IMR-90 (cell line): Measurements from ENCODE around the gene MIEN1. TPM values are rescaled to one million over a fixed set of nuclear protein-coding genes. Genes with fewer than 3 reads are reported as not detected.

Experiments
- ATAC-seq: fragments of 200-7000 bp; cut with Tn5 transposase; 2 replicates; pipeline ENCODE4 v1.9.1; 2020; ENCODE audit warnings: low read depth, mild to moderate bottlenecking, moderate library complexity
- BruUV-seq: library from RNA; stranded (reverse); fragments of 400-500 nt; replicated peaks from 2 replicates; lab custom pipeline; 2021; lab: Mats Ljungman, UMichigan
- CTCF ChIA-PET: fragments of 300-600 bp; formaldehyde crosslinking; extraction: SDS; loops from one replicate; lab custom pipeline; 2021; ENCODE audit warnings: antibody characterized with exemption; lab: Yijun Ruan, JAX
- POLR2A ChIA-PET: fragments of 300-600 bp; sonication (Branson Sonifier 250); formaldehyde crosslinking; loops from one replicate; lab custom pipeline; 2022; ENCODE audit warnings: antibody characterized with exemption; ENCODE audit not compliant: unreplicated experiment; lab: Charles Lee
- DNase-seq: peaks from one replicate; pipeline ENCODE4 v3.0.0; 2013
- H2AFZ ChIP-seq: replicated peaks from 2 replicates; pipeline ENCODE3; 2013; ENCODE audit warnings: low read length, mild to moderate bottlenecking; ENCODE audit not compliant: poor library complexity
- H2AK5ac ChIP-seq: 2 replicates; pipeline ENCODE4 v1.6.1; 2013; ENCODE audit warnings: low read depth, low read length, inconsistent platforms
- H2AK9ac ChIP-seq: replicated peaks from 2 replicates; pipeline ENCODE3; 2013; ENCODE audit warnings: mild to moderate bottlenecking, low read depth, low read length, moderate library complexity; ENCODE audit not compliant: poor library complexity
- H2BK120ac ChIP-seq: 2 replicates; pipeline ENCODE4 v1.6.1; 2013; ENCODE audit warnings: low read depth, low read length, inconsistent platforms
- H2BK15ac ChIP-seq: 3 replicates; pipeline ENCODE4 v1.6.1; 2013; ENCODE audit warnings: low read depth, low read length, inconsistent platforms
- H2BK20ac ChIP-seq: 2 replicates; pipeline ENCODE4 v1.6.1; 2013; ENCODE audit warnings: low read depth, mild to moderate bottlenecking, inconsistent platforms, low read length, moderate library complexity
- H2BK5ac ChIP-seq: 2 replicates; pipeline ENCODE4 v1.6.1; 2013; ENCODE audit warnings: mild to moderate bottlenecking, low read depth, low read length, inconsistent platforms; ENCODE audit not compliant: poor library complexity, severe bottlenecking
- H3K14ac ChIP-seq: replicated peaks from 2 replicates; pipeline ENCODE4 v1.6.1; 2013; ENCODE audit warnings: low read depth, low read length, inconsistent platforms
- H3K18ac ChIP-seq: 2 replicates; pipeline ENCODE4 v1.6.1; 2013; ENCODE audit warnings: low read depth, low read length, control low read depth
- H3K23ac ChIP-seq: 2 replicates; pipeline ENCODE4 v1.6.1; 2013; ENCODE audit warnings: low read depth, low read length, inconsistent platforms
- H3K27ac ChIP-seq: 2 replicates; pipeline ENCODE4 v1.5.1; 2013; ENCODE audit warnings: mild to moderate bottlenecking, control low read depth, low read length; ENCODE audit not compliant: insufficient read depth
- H3K27me3 ChIP-seq: 2 replicates; pipeline ENCODE4 v1.6.1; 2013; ENCODE audit warnings: low read length; ENCODE audit not compliant: control insufficient read depth, insufficient read depth
- H3K36me3 ChIP-seq: 2 replicates; pipeline ENCODE4 v1.6.1; 2013; ENCODE audit warnings: low read length, mixed read lengths; ENCODE audit not compliant: control insufficient read depth, insufficient read depth
- H3K4ac ChIP-seq: 2 replicates; pipeline ENCODE4 v1.6.1; 2013; ENCODE audit warnings: low read depth, low read length, inconsistent platforms
- H3K4me1 ChIP-seq: 2 replicates; pipeline ENCODE4 v1.6.1; 2013; ENCODE audit warnings: low read length, mixed read lengths; ENCODE audit not compliant: control insufficient read depth, insufficient read depth
- H3K4me2 ChIP-seq: 2 replicates; pipeline ENCODE4 v1.6.1; 2013; ENCODE audit warnings: low read depth, mild to moderate bottlenecking, control low read depth, low read length, moderate library complexity
- H3K4me3 ChIP-seq: 2 replicates; pipeline ENCODE4 v1.5.1; 2013; ENCODE audit warnings: low read depth, mild to moderate bottlenecking, control low read depth, low read length, moderate library complexity; ENCODE audit not compliant: insufficient read depth
- H3K56ac ChIP-seq: 2 replicates; pipeline ENCODE4 v1.6.1; 2013; ENCODE audit warnings: low read length, inconsistent platforms; ENCODE audit not compliant: insufficient read depth; ENCODE audit errors: extremely low read depth
- H3K79me1 ChIP-seq, 2 experiments: 2 replicates each; pipeline ENCODE4 v1.6.1; 2013; ENCODE audit warnings: low read length in 2 of 2, inconsistent platforms in 1 of 2, low read depth in 1 of 2
- H3K9ac ChIP-seq: 2 replicates; pipeline ENCODE4 v1.6.1; 2013; ENCODE audit warnings: low read depth, low read length, control low read depth
- H3K9me1 ChIP-seq: 2 replicates; pipeline ENCODE4 v1.6.1; 2013; ENCODE audit warnings: low read length, inconsistent platforms; ENCODE audit not compliant: insufficient read depth
- H3K9me3 ChIP-seq: 2 replicates; pipeline ENCODE4 v1.6.1; 2013; ENCODE audit warnings: low read length; ENCODE audit not compliant: control insufficient read depth, insufficient read depth
- H4K20me1 ChIP-seq: 2 replicates; pipeline ENCODE4 v1.6.1; 2013; ENCODE audit warnings: low read length, inconsistent platforms; ENCODE audit not compliant: insufficient read depth
- H4K5ac ChIP-seq: 2 replicates; pipeline ENCODE4 v1.6.1; 2013; ENCODE audit warnings: mild to moderate bottlenecking, low read depth, low read length, control low read depth
- H4K8ac ChIP-seq, 2 experiments: 2 replicates each; pipeline ENCODE4 v1.6.1; 2013; ENCODE audit warnings: low read depth in 2 of 2, low read length in 2 of 2, control low read depth in 1 of 2, inconsistent platforms in 1 of 2
- H4K91ac ChIP-seq: 2 replicates; pipeline ENCODE4 v1.6.1; 2013; ENCODE audit warnings: low read depth, low read length, inconsistent platforms; ENCODE audit not compliant: insufficient read depth
- BHLHE40 ChIP-seq: fragments of 150-350 bp; IDR thresholded peaks from 2 replicates; pipeline ENCODE4 v1.6.1; 2016; ENCODE audit warnings: mild to moderate bottlenecking, low read depth, low read length
- CEBPB ChIP-seq: IDR thresholded peaks from 2 replicates; pipeline ENCODE4 v1.6.1; 2012; ENCODE audit warnings: low read depth, low read length, improper control_type of control experiment
- FOS ChIP-seq: fragments of 150-350 bp; IDR thresholded peaks from 2 replicates; pipeline ENCODE4 v1.6.1; 2016; ENCODE audit warnings: low read depth, low read length
- MAFK ChIP-seq: IDR thresholded peaks from 2 replicates; pipeline ENCODE4 v1.6.1; 2012; ENCODE audit warnings: low read depth, low read length, improper control_type of control experiment
- MXI1 ChIP-seq: IDR thresholded peaks from 2 replicates; pipeline ENCODE4 v1.6.1; 2012; ENCODE audit warnings: low read depth, mild to moderate bottlenecking, low read length, moderate library complexity, borderline replicate concordance
- NFE2L2 ChIP-seq: fragments of 150-350 bp; IDR thresholded peaks from 2 replicates; pipeline ENCODE4 v1.6.1; 2016; ENCODE audit warnings: low read depth, mild to moderate bottlenecking, low read length
- RAD21 ChIP-seq: IDR thresholded peaks from 2 replicates; pipeline ENCODE4 v1.6.1; 2012; ENCODE audit warnings: low read length, improper control_type of control experiment
- RCOR1 ChIP-seq: IDR thresholded peaks from 2 replicates; pipeline ENCODE4 v1.6.1; 2012; ENCODE audit warnings: mild to moderate bottlenecking, low read length, improper control_type of control experiment; ENCODE audit not compliant: insufficient replicate concordance
- RFX5 ChIP-seq: IDR thresholded peaks from 2 replicates; pipeline ENCODE4 v1.8.0; 2012; ENCODE audit warnings: low read depth, mild to moderate bottlenecking, low read length, moderate library complexity
- SMC3 ChIP-seq: fragments of 150-350 bp; IDR thresholded peaks from 2 replicates; pipeline ENCODE4 v1.6.1; 2016; ENCODE audit warnings: low read depth, mild to moderate bottlenecking, antibody characterized with exemption, low read length, moderate library complexity
- WGBS, 2 experiments: methylation state at CpG; one replicate each; pipeline versions ENCODE4 v1.1.5 to v1.1.7; 2013; ENCODE audit warnings: missing lambda C conversion rate in 2 of 2; ENCODE audit not compliant: insufficient read length in 1 of 2; ENCODE audit errors: extremely low coverage in 2 of 2; 5-methylcytosine and 5-hydroxymethylcytosine counted together
- dilution Hi-C: fragments of 300-500 bp; cut with HindIII; formaldehyde crosslinking; loops from one replicate; pipeline ENCODE4 v1.14.3; 2018; ENCODE audit warnings: low sequenced_read_pairs; ENCODE audit not compliant: unreplicated experiment
- in situ Hi-C: fragments of 300-500 bp; cut with MboI; formaldehyde crosslinking; loops from 3 replicates; pipeline ENCODE4 v1.14.3; 2019; ENCODE audit warnings: low sequenced_read_pairs, inconsistent platforms, mixed read lengths
- intact Hi-C: fragments of 100-400 bp; cut with micrococcal nuclease; formaldehyde crosslinking; loops from 2 replicates; pipeline ENCODE4 v1.10.0; 2022
- polyA plus RNA-seq, 3 experiments: library from polyadenylated mRNA; depleted of rRNA; stranded (reverse); fragments of >200 nt; gene quantifications; 2 replicates each; pipeline ENCODE4 v1.2.3, GENCODE V29; 2012; ENCODE audit warnings: low replicate concordance in 1 of 3
- total RNA-seq: library from RNA; depleted of rRNA; stranded (reverse); fragments of >200 nt; gene quantifications from 2 replicates; pipeline ENCODE4 v1.2.3, GENCODE V29; 2012
- TF ChIP-seq, protein P1 (sequence below): fragments of 150-350 bp; IDR thresholded peaks from 2 replicates; pipeline ENCODE4 v1.6.1; 2016; ENCODE audit warnings: low read depth, mild to moderate bottlenecking, low read length, moderate library complexity, borderline replicate concordance
- TF ChIP-seq, protein P2 (sequence below): fragments of 150-350 bp; IDR thresholded peaks from 2 replicates; pipeline ENCODE4 v1.6.1; 2017; ENCODE audit warnings: mild to moderate bottlenecking, antibody characterized with exemption, low read length, low read depth

Gene MIEN1
- total and polyA plus RNA-seq, 2 of the 4 experiments (the other 2 are of a cell fraction), result 20.3 to 75.6 TPM

DNA sequence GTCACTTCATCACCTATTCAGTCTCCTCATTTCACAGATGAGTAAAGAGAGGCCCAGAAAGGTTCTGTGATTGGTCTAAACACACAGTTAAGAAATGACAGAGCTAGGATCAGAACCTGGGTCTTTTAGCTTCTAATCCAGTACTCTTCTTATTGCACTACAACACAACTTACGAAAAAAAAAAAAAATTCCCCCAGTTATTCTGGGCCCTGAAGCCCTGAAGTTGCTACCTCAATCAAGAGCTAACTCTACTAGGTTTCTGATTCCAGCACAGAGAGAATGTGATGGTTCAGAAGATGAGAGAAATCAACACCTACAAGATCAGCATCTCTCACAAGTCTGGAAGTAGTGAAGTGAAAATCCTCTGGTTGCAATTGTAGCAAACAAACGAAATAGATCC is 44.7 kb upstream of the MIEN1 start:
- TF ChIP-seq FOS (no peak), RCOR1 (no peak), MXI1 (no peak), BHLHE40 (no peak), RFX5 (no peak), NFE2L2 (no peak), CEBPB (no peak), RAD21 (no peak), MAFK (no peak), SMC3 (no peak)
- TF ChIP-seq, protein P1, sequence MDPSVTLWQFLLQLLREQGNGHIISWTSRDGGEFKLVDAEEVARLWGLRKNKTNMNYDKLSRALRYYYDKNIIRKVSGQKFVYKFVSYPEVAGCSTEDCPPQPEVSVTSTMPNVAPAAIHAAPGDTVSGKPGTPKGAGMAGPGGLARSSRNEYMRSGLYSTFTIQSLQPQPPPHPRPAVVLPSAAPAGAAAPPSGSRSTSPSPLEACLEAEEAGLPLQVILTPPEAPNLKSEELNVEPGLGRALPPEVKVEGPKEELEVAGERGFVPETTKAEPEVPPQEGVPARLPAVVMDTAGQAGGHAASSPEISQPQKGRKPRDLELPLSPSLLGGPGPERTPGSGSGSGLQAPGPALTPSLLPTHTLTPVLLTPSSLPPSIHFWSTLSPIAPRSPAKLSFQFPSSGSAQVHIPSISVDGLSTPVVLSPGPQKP, result no peak
- TF ChIP-seq, protein P2, sequence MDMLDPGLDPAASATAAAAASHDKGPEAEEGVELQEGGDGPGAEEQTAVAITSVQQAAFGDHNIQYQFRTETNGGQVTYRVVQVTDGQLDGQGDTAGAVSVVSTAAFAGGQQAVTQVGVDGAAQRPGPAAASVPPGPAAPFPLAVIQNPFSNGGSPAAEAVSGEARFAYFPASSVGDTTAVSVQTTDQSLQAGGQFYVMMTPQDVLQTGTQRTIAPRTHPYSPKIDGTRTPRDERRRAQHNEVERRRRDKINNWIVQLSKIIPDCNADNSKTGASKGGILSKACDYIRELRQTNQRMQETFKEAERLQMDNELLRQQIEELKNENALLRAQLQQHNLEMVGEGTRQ, result no peak
- in situ Hi-C loops (loop anchor here (10.0 kb wide), 1 partner anchor 200 kb away; no protein-coding TSS in a partner anchor), dilution Hi-C loops (no loop called here), intact Hi-C loops (loop anchor here (5.0 kb wide), 1 partner anchor 82 kb away; no protein-coding TSS in a partner anchor)
- Histone ChIP-seq H3K4me3 (no peak overlapping the region), H4K8ac (no peak overlapping the region), H2AFZ (no peak overlapping the region), H3K4ac (no peak overlapping the region), H3K14ac (no peak overlapping the region), H3K27me3 (peaks cover 55% of the 10 kb centered on the region), H3K79me1 (no peaks in the 10 kb centered on the region), H3K23ac (no peak overlapping the region), H2BK5ac (no peak overlapping the region), H3K4me1 (no peaks in the 10 kb centered on the region), H3K9me3 (no peaks in the 10 kb centered on the region), H4K20me1 (no peaks in the 10 kb centered on the region), H2BK15ac (no peak overlapping the region), H2AK9ac (no peak overlapping the region), H3K36me3 (no peaks in the 10 kb centered on the region), H2BK20ac (no peak overlapping the region), H3K4me2 (no peak overlapping the region), H4K91ac (no peak overlapping the region), H3K9me1 (no peaks in the 10 kb centered on the region), H3K56ac (no peak overlapping the region), H3K18ac (no peak overlapping the region), H2BK120ac (no peak overlapping the region), H3K27ac (no peak overlapping the region), H4K5ac (no peak overlapping the region), H3K9ac (no peak overlapping the region), H2AK5ac (no peak overlapping the region)
- no TSS peak for BruUV-seq
- ChIA-PET POLR2A (interaction anchor here (0.6 kb wide), 1 partner anchor 17 kb away, joined by 10 read pairs; no protein-coding TSS in a partner anchor), CTCF (no interaction called here)
- no peak for DNase-seq
- ATAC-seq, result no peak
- no CpG with 5 or more reads among the region's 2 CpGs for WGBS, 2 experiments
